ENCODE results near the gene GYG1. TPM values are rescaled to one million over a fixed set of nuclear protein-coding genes. Genes with fewer than 3 reads are reported as not detected.
"Not testable (repeated sequence)": the region's sequence is repeated elsewhere in the genome, so short reads cannot be mapped to it uniquely, and the experiment has no call there.

Gene GYG1
- total RNA-seq, 1 donor from 2014 or later: 41.1 TPM

- H3K4me3 ChIP-seq (ENCODE audit: low read depth, low read length): no peak overlapping the region
Measured at GRCh38 chr3:148974726-148975125, 16.6 kb upstream of the GYG1 start.

DNA sequence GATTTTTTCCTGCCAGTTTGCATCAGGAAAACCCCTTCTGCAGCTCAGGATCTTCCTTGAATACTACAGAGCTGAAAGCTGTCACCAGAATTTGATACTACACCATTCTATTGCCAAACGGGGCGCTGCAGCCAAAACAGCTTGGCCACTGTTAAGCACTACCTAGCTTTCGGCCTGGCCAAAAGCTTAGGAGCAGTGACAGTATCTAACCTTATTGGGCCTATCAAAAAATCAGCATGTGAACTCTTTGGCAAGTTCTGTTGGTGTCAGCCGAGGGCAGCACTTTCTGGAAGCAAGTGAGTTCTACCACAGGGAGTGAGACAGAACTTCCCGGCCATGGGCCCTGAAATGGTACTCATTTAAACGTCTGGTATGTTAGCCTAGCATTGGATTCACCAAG lies 16.1 kb upstream of the GYG1 start:
- H3K4me3 ChIP-seq (ENCODE audit: low read depth, low read length): no peak overlapping the region
- H3K36me3 ChIP-seq (ENCODE audit: control insufficient read depth, insufficient read depth, low read length): no peaks in the 10 kb centered on the region
- TF ChIP-seq, protein P1, sequence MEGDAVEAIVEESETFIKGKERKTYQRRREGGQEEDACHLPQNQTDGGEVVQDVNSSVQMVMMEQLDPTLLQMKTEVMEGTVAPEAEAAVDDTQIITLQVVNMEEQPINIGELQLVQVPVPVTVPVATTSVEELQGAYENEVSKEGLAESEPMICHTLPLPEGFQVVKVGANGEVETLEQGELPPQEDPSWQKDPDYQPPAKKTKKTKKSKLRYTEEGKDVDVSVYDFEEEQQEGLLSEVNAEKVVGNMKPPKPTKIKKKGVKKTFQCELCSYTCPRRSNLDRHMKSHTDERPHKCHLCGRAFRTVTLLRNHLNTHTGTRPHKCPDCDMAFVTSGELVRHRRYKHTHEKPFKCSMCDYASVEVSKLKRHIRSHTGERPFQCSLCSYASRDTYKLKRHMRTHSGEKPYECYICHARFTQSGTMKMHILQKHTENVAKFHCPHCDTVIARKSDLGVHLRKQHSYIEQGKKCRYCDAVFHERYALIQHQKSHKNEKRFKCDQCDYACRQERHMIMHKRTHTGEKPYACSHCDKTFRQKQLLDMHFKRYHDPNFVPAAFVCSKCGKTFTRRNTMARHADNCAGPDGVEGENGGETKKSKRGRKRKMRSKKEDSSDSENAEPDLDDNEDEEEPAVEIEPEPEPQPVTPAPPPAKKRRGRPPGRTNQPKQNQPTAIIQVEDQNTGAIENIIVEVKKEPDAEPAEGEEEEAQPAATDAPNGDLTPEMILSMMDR (IDR thresholded peaks at IDR 0.05; ENCODE audit: insufficient read depth, low read length, poor library complexity, severe bottlenecking): no peak

More at GRCh38 chr3:148974726-148975125, 16.6 kb upstream of the GYG1 start:
- DNase-seq (ENCODE audit: low read depth): no peak
- TF ChIP-seq, protein P1 (IDR thresholded peaks at IDR 0.05; ENCODE audit: insufficient read depth, low read length, poor library complexity, severe bottlenecking): no peak
- Histone ChIP-seq H3K36me3 (ENCODE audit: control insufficient read depth, insufficient read depth, low read length) (no peaks in the 10 kb centered on the region), H3K27me3 (ENCODE audit: control insufficient read depth, insufficient read depth, low read length) (no peaks in the 10 kb centered on the region)

DNA sequence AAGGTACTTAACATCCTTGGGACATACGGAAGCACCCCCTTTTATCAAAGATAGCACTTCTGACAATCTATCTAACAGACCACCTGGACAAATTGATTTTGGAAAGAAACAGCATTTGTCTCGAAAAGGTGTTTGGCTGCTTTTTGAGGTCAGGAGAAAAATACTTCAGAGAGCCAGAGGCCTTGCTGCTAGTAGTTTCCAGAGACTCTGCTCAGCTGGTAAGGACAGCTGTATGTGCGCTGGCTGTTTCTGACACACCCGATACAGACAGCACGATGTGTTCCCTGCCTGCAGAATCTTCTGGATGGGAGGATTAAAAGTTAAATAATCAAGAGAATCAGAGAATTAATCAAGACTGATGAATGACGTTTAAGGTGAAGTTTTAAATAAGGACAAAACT lies 15.6 kb upstream of the GYG1 start:
- TF ChIP-seq, protein P1 (IDR thresholded peaks at IDR 0.05; ENCODE audit: insufficient read depth, low read length, poor library complexity, severe bottlenecking): no peak
- no peaks in the 10 kb centered on the region for H3K27me3 ChIP-seq (ENCODE audit: control insufficient read depth, insufficient read depth, low read length)
- DNase-seq (ENCODE audit: low read depth): no peak

More for the DNA sequence above, 16.1 kb upstream of the GYG1 start:
- no peak for DNase-seq (ENCODE audit: low read depth)
- H3K27me3 ChIP-seq (ENCODE audit: control insufficient read depth, insufficient read depth, low read length): no peaks in the 10 kb centered on the region

GRCh38 chr3:148981273-148981672 lies 10.1 kb upstream of the GYG1 start:
- TF ChIP-seq, protein P1 (IDR thresholded peaks at IDR 0.05; ENCODE audit: insufficient read depth, low read length, poor library complexity, severe bottlenecking): no peak
- no peaks in the 10 kb centered on the region for H3K36me3 ChIP-seq (ENCODE audit: control insufficient read depth, insufficient read depth, low read length)
- DNase-seq (ENCODE audit: low read depth): no peak
- no peaks in the 10 kb centered on the region for H3K27me3 ChIP-seq (ENCODE audit: control insufficient read depth, insufficient read depth, low read length)
- H3K4me3 ChIP-seq (ENCODE audit: low read depth, low read length): no peak overlapping the region

More for the DNA sequence above, 15.6 kb upstream of the GYG1 start:
- no peaks in the 10 kb centered on the region for H3K36me3 ChIP-seq (ENCODE audit: control insufficient read depth, insufficient read depth, low read length)
- no peak overlapping the region for H3K4me3 ChIP-seq (ENCODE audit: low read depth, low read length)

DNA sequence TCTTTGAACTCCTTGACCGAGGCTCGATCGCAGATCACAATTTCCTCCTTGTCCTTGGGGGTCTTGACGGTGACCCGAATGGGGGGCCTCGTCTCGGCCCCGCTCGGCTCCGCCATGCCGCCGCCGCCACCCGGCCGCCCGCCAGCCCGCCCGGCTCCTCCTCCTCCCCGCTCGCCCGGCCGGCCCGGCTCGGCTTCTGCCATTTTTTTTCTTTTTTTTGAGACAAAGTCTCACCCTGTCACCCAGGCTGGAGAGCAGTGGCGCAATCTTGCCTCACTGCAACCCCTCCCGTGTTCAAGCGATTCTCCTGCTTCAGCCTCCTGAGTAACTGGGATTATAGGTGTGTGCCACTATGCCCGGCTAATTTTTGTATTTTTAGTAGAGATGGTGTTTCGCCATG lies 3.8 kb upstream of the GYG1 start:
- DNase-seq (ENCODE audit: low read depth); H3K27me3 ChIP-seq (ENCODE audit: control insufficient read depth, insufficient read depth, low read length); H3K36me3 ChIP-seq (ENCODE audit: control insufficient read depth, insufficient read depth, low read length); H3K4me3 ChIP-seq (ENCODE audit: low read depth, low read length): not testable (repeated sequence)

DNA sequence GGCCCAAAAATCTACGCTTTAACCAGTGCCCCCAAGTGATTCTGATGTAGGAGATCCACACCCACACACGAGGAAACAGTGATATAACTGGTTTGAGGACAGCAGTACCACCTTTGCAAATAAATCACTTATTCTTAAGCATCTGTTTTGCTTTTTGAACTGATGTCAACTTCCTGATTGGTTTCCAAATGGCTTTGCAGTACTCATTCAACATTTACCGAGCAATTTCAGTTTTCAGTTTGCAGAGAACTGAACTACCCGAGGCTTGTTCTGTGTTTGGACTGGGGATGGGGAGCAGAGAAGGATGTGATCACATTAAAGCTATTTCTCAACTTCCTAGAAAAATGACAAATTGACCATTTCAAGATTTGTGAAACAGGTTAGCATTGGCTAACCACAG lies 1.1 kb upstream of the GYG1 start:
- DNase-seq (ENCODE audit: low read depth): no peak
- TF ChIP-seq, protein P1 (IDR thresholded peaks at IDR 0.05; ENCODE audit: insufficient read depth, low read length, poor library complexity, severe bottlenecking): no peak
- Histone ChIP-seq H3K36me3 (ENCODE audit: control insufficient read depth, insufficient read depth, low read length) (no peaks in the 10 kb centered on the region), H3K27me3 (ENCODE audit: control insufficient read depth, insufficient read depth, low read length) (no peaks in the 10 kb centered on the region), H3K4me3 (ENCODE audit: low read depth, low read length) (no peak overlapping the region)
